HG02870 (cell line): ENCODE data around the gene SRGAP1.
"Not testable (repeated sequence)": the region's sequence is repeated elsewhere in the genome, so short reads cannot be mapped to it uniquely, and the experiment has no call there.

ENCODE experiments used
- ATAC-seq: cut with Tn5 transposase; IDR thresholded peaks from one replicate; pipeline ENCODE4 v1.9.1; 2021; ENCODE audit warnings: mild to moderate bottlenecking, moderate library complexity; ENCODE audit not compliant: unreplicated experiment

SRGAP1 gene

DNA sequence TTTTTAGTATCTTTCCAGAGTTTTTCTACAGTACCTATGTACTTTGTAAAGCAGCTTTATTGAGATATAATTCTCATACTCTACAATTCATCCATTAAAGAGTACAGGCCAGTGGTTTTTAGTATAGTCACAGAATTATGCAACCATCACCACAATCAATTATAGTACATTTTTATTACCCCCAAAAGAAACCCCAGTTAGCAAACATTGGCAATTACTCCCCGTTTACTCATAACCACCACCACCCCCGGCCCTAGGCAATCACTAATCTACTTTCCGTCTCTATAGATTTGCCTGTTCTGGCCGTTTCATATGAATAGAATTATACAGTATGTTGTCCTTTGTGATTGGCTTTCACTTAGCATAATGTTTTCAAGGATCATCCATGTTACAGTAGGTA, 257.8 kb downstream of the SRGAP1 start:
- no peak for ATAC-seq

DNA sequence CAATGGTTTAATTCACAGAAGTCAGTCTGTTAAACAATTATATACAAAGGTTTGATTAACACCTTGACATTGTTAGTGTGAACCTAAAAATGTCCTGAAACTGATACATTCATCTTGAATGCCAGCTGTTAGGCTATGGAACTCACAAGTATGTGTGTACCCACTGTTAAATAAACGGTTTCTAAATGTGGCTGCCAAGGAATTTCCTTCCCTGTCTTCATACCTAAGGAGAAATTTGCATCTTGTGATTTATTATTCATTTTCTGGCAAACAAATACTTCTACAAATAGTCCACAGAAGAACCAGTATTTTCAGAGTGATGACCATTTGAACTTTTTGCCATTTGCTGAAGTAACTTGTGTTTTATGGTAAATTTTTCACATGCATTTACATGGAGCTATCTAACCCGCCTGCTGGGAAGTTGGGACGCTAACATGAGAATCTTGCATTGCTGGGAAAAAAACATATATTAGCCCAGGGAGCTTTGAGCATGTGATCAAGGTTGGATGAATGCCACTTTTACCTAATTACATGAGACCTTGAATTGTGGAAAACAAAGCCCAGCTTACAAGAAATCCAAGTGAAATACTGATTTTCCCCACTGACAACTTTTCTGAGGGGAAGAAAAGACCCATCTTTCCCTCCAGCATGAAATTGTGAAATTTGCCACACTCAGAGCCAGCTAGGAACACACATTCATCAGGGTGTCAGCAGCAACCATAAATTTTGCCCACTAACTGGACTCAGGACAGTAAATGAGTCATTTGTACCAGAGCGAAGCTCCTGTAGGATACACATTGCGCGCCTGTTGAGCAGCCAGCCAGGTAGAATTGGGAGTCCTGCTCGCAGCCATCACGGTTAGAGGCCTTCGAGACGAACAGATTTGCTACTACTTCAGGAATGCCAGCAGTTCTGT, 259.6 kb downstream of the SRGAP1 start:
- no peak for ATAC-seq

DNA sequence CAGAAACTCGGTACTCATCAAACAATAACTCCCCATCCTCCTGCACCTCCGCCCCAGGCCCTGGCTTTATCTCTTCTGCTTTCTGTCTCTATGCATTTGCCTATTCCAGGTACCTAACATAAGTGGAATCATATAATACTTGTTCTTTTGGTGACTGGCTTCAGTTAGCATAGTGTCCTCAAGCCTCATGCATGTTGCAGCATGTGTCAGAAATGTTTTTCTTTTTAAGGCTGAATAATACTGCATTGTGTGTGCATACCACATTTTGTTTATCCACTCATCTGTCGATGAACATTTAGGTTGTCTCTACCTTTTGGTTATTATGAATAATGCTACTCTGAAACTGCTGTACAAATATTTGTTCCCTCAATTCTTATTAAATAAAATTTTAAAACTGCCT, 260.5 kb downstream of the SRGAP1 start:
- no peak for ATAC-seq

DNA sequence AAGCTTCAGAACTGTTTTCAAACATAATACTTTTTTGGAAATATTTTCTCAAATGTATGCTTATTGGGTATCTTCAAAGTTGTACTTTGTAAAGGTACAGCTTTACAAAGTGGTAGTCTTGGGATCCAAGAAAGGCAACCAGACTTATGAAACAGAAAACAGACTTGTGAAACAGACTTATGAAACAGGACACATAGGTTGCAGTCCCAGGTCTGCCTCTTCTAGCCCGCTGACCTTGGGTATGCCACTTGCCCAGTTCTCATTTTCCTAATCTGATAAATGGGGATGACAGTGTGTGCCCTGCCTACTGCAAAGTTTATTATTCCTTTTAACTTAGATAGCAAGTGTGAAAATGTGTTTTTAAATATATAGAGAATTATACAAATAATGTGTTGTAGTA, 263.3 kb downstream of the SRGAP1 start:
- no peak for ATAC-seq

DNA sequence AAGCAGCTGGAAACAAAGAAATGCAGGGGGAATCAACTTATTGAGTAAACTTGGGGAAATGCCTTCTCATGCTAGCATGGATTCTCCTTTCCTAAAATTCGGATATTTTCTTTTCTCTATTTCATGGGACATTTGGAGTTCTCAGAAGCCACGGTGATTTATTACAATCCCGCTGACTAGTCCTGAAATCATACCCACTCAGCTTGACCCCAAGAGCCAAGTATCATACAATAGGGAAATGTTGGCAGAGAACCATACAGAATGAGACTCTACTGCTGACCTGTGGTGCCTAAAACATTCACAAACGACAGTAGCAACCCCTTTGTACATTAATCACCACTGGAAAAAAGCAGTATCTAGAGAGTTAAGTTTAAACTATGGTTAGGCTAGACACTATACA, 265.2 kb downstream of the SRGAP1 start:
- ATAC-seq: no peak

DNA sequence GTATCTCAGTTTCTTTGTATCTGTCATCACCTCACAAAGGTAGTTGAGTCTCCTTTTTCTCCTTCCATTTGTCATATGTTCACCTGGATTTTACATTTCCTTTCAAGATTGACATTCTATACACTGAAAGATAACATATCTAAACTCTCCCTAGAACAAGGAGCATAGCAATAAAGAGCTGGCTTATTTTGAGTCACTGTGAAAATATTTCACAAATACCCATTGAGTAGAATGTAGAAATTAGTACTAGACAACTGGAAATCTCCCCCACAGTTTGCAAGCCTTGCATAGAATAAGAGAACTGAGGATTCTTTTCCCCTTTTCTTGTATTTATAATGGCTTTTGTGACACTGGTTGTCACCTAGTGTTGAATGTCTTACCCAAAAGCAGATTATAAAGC, 266.4 kb downstream of the SRGAP1 start:
- no peak for ATAC-seq

DNA sequence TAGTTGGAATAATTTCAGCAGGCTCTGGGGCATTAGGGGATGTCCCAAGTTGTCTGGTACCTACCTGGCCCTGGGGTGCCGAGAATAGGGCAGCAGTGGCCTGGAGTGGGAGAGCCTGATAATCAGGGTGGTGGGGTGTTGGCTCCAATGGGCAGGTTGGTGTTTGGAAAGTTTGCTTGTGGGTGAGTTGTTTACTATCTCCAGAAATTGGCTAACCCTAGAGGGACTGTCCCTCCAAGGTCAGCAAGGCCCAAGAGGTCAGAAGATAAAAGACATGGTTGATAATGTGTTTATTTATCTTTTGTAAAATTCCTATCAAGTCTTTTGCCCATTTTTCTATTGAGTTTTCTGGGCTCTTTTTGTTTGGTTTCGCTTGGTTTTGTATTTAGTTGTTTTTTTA, 272.5 kb downstream of the SRGAP1 start:
- no peak for ATAC-seq

DNA sequence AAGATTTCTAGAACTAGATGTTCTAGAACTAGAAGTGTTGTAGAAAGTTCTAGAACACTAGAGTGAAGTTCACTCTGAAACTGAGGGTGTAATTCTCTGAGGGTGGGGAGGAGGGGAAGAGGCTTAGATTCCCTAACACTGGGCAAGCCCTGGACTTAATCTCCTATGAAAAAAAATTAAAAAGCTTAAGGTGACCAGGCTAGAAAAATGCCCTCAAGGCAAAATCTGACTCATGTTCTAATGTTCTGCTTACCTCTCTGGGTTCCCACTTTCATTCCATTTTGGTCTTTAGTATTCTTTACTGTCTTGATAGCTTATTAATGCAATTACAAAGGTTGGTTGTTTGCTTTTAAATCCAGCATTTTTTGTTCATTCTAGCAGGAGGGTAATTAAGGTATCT, 276.1 kb downstream of the SRGAP1 start:
- ATAC-seq: no peak

DNA sequence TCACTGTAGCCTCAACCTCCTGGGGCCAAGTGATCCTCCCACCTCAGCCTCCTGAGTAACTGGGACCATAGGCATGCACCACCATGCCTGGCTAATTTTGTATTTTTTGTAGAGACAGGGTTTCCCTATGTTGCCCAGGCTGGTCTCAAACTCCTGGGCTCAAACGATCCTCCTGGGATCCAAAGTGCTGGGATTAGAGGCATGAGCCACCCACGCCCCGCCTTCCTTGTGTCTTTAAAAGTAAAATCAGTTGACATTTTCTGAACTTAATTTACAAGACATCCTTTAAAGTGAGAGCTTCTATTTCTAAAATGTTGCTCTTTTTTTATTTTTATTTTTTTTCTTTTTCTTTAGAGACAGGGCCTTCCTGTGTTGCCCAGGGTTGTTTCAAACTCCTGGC, 276.6 kb downstream of the SRGAP1 start:
- ATAC-seq: not testable (repeated sequence)

DNA sequence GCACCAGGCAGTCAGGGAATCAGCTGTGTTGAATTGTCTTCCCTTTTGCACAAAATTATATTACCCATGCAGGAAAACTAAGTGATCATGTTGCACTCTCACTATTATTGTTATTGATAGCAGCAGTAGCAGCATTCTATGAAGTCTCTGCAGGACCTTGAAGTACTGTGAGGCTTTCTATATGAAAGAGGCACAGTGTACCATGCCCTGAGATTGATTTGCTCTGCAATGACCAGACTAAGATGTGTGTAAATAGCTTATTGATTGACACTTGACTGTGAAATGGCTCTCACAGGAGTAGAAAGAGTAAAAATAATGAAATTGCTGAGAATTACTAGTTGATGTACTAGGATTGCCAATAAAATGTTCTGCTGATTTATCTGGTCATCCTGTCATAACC, 277.7 kb downstream of the SRGAP1 start:
- ATAC-seq: no peak

DNA sequence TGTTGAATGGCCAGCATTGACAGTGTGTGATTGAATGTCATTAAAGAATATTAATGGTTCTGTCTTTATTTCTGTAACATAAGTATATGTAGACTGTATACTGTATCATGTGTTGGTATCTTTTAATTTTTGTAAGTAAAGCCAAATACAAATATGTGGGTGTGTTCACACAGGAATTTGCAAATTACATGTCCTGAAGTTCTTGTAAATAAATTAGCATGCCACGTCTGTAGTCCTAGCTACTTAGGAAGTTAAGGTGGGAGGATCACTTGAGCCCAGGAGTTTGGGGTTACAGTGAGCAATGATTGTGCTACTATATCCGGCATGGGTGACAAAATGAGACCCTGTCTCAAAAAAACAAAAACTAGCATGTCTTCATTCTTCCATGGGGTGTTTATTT, 278.5 kb downstream of the SRGAP1 start:
- ATAC-seq: no peak

DNA sequence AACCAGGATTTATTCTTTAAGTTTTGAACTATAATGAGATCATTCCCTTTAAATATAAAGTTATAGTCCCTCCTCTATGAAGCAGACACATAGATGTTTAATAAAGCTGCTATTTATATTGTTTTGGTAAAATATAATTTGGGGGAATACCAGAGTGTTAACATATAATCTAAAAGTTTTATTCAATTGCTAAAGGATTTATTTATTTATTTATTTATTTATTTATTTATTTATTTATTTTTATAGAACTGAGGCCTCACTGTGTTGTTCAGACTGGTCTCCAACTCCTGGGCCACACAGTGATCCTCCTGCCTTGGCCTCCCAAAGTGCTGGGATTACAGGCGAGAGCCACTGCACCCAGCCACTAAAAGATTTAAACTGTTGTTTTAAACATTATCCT, 278.9 kb downstream of the SRGAP1 start:
- no peak for ATAC-seq

DNA sequence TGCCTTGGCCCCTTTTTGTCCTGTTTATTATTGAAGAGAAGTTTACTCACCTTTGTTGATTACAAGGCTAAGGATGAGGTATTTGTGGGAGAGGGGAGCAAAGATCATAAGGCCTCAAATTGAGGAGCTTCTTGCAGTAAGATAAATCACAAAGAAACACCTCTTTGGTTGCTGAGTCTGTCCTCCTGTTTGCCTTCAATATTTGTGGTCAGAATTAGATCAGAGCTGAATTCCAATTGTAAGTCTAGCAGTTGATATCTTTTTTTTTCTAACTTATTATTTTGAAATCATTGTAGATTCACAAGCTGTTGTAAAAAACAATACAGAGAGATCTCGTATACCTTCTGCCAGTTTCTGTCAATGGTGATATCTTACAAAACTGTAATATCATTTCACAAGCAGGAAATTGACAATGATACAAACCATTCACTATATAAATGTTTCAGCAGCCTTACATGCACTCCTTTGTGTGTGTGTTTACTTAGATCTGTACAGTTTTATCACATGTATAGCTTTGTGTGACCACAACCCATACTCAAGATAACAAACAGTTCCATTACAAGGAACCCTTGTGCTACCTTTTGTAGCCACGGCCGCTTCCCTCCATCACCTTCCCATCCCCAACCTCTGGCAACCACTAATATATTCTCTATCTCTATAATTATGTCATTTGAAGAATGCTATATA, 280.2 kb downstream of the SRGAP1 start:
- ATAC-seq: no peak

DNA sequence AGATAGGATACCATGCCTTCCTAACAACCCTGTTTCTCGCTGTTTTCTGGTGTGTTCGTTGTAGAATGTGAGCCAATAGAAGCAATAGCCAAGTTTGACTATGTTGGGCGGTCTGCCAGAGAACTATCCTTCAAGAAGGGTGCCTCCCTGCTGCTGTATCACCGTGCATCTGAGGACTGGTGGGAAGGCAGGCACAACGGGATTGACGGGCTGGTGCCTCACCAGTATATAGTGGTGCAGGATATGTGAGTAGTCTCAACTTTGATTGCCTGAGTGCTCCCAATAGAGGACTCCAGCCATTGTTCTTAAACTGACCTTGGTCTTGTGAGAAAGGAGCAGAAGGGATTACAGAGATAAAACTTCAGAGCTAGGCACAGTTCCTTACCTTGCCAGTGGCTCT, 281.4 kb downstream of the SRGAP1 start:
- ATAC-seq: no peak

DNA sequence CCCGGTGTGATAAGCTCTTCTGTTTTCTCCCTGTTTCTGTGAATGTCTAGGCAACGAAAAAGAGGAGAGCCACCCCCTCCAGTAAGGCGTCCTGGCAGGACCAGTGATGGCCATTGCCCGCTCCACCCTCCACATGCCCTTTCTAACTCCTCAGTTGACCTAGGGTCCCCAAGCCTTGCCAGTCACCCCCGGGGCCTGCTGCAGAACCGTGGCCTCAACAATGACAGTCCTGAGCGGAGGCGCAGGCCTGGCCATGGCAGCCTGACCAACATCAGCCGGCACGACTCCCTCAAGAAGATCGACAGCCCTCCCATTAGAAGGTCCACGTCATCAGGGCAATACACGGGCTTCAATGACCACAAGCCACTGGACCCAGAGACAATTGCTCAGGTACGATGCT, 283.3 kb downstream of the SRGAP1 start:
- ATAC-seq: no peak

DNA sequence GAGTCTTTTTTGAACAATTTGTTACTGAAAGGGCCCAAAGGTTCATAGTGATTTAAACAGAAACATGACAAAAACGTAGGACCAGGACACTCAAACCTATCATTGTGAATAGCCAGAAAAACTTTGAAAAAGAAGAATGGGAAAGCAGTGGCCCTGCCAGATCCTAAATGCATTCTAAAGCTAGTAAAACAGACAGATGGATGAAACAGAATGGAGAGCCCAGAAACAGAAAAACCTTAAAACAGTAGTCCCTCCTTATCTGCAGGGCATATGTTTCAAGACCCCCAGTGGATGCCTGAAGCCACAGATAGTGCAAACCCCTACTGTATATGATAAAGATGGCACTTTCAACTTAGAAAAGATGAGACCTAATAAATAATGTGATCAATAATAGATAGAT, 283.9 kb downstream of the SRGAP1 start:
- no peak for ATAC-seq

DNA sequence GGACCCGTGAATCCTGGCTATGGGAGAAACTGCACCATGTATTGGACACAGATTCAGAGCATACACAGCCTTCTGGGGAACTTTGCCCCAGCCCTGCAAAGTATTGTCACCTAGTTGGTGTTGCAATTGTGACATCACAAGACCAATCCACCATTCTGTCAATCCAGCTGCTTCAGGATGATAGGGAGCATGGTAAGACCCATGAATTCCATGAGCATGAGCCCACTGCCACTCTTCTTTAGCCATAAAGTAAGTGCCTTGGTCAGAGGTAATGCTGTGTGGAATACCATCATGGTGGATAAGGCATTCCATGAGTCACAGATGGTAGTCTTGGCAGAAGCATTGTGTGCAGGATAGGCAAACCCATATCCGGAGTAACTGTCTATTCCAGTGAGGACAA, 286.0 kb downstream of the SRGAP1 start:
- not testable (repeated sequence) for ATAC-seq

DNA sequence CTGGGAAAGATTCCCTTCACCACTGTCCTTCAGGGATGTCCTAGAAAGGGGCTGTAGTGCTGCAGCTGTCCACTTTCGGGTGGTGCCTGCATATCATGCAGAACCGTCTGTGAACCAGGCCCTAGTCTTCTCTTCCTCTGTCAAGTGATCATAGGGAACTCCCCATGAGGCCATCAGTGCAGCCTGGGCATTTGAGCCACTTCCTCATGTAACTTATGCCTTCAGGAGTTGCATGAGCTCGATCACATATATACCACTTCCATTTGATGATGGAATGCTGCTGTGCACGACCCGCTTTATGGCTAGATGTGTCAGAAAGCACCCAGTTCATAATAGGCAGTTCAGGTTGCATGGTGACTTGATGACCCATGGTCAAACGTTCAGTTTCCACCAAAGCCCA, 287.0 kb downstream of the SRGAP1 start:
- ATAC-seq: not testable (repeated sequence)

DNA sequence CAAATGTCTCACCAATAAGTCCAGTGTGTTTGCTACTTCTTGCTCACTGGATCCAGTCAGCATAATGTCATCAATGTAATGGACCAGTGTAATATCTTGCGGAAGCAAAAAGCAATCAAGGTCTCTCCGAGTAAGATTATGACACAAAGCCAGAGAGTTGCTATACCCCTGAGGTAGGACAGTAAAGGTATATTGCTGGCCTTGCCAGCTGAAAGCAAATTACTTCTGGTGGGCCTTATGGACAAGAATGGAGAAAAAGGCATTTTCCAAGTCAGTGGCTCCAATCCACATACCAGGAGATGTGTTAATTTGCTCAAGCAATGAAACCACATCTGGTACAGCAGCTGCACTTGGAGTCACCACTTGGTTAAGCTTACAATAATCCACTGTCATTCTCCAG, 288.2 kb downstream of the SRGAP1 start:
- ATAC-seq: not testable (repeated sequence)

DNA sequence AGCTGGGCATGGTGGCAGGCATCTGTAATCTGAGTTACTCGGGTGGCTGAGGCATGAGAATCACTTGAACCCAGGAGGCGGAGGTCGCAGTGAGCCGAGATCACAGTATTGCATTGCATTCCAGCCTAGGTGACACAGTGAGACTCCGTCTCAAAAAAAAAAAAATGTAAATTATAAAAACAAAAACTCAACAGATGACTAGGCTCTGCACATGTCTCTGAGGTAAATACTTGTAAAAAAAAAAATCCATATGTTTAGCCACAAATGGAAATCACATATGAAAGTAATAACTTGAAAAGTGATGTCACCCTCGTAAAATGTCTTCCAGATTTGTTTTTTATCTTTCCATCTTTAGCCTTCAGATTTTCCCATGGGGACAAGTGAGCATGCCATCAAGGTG, 292.6 kb downstream of the SRGAP1 start:
- no peak for ATAC-seq

DNA sequence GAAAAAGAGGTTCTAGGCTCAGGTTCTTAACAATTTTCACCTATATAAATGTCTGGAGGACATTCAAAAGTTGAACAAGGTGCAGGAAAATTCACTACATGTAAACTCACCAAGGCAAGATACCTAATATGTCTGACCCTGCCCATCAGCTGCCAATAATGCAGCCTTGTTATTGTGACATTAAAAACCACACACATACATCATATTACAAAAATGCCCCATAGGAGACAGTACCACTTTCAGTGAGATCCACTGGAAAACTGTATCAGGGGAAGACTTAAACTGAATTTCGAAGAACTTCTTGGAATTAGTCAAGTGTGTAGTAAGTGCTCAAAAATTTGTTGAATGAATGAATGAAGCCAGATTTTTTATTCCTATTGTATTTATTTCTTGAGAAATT, 294.5 kb downstream of the SRGAP1 start:
- ATAC-seq: no peak

DNA sequence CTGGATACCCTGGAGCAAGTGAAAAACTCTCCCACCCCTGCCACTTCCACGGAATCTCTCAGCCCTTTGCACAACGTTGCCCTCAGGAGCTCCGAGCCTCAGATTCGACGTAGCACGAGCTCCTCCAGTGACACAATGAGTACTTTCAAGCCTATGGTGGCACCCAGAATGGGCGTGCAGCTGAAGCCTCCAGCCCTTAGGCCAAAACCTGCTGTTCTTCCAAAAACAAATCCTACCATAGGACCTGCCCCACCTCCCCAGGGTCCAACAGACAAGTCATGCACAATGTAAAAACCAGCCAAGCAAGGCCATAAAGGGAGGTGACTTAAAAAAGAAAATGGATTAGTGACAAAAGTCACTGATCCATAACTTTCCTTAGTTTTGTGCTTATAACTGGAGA, 297.9 kb downstream of the SRGAP1 start:
- no peak for ATAC-seq
